NCI-H2196 (cell line): ENCODE results near the gene PCSK1N.
"Not testable (repeated sequence)": the region's sequence is repeated elsewhere in the genome, so short reads cannot be mapped to it uniquely, and the experiment has no call there.

Source experiments
- DNase-seq: peaks from one replicate; lab custom pipeline; 2025; ENCODE audit not compliant: unreplicated experiment; lab: John Stamatoyannopoulos, UW

PCSK1N gene

GRCh38 chrX:48824066-48824465 is 11.3 kb downstream of the PCSK1N start:
- DNase-seq: no peak

- no peak for DNase-seq
Measured at GRCh38 chrX:48823053-48823452, 12.4 kb downstream of the PCSK1N start.

GRCh38 chrX:48819394-48819793 is 16.0 kb downstream of the PCSK1N start:
- DNase-seq: not testable (repeated sequence)

- DNase-seq: no peak
Measured at GRCh38 chrX:48818866-48819265, 16.5 kb downstream of the PCSK1N start.

GRCh38 chrX:48818098-48818497 is 17.3 kb downstream of the PCSK1N start:
- DNase-seq: no peak

GRCh38 chrX:48816014-48816810 is 19.2 kb downstream of the PCSK1N start:
- no peak for DNase-seq

- no peak for DNase-seq
Measured at GRCh38 chrX:48815266-48815665, 20.1 kb downstream of the PCSK1N start.

GRCh38 chrX:48814722-48815121 is 20.7 kb downstream of the PCSK1N start:
- no peak for DNase-seq

GRCh38 chrX:48813644-48814043 is 21.8 kb downstream of the PCSK1N start:
- DNase-seq: no peak

GRCh38 chrX:48806081-48806480 is 29.3 kb downstream of the PCSK1N start:
- no peak for DNase-seq

GRCh38 chrX:48802905-48803200 is 32.6 kb downstream of the PCSK1N start:
- no peak for DNase-seq

- DNase-seq: peak; percentile 74
Measured at GRCh38 chrX:48802089-48802904, 33.1 kb downstream of the PCSK1N start.

- DNase-seq: peak; percentile 96
Measured at GRCh38 chrX:48801280-48802088, 33.9 kb downstream of the PCSK1N start, which contains the start of gene HDAC6. Gene HDAC6, plus strand, starts transcription at chrX:48802067. Its CDS starts 626 bp downstream, at chrX:48802693.

GRCh38 chrX:48800574-48801279 is 34.7 kb downstream of the PCSK1N start:
- no peak for DNase-seq

- DNase-seq: no peak
Measured at GRCh38 chrX:48798318-48798717, 37.1 kb downstream of the PCSK1N start.

- no peak for DNase-seq
Measured at GRCh38 chrX:48794911-48795515, 40.4 kb downstream of the PCSK1N start.

GRCh38 chrX:48794340-48794910 is 41.0 kb downstream of the PCSK1N start:
- no peak for DNase-seq

- no peak for DNase-seq
Measured at GRCh38 chrX:48793935-48794334, 41.5 kb downstream of the PCSK1N start.

GRCh38 chrX:48792219-48792618 is 43.2 kb downstream of the PCSK1N start:
- DNase-seq: no peak
